NOMO-1 treated with dmso at 0.1 percent for 144 hours (cell line): ENCODE measurements around the gene ANKRD26.

Source experiments
- DNase-seq: peaks from one replicate; lab custom pipeline; 2025; ENCODE audit not compliant: unreplicated experiment; lab: John Stamatoyannopoulos, UW

Gene ANKRD26

GRCh38 chr10:27022048-27022447, 78.2 kb downstream of the ANKRD26 start:
- DNase-seq = no peak

- DNase-seq = no peak
Observed at GRCh38 chr10:27020243-27020642, 80.1 kb downstream of the ANKRD26 start.

DNA sequence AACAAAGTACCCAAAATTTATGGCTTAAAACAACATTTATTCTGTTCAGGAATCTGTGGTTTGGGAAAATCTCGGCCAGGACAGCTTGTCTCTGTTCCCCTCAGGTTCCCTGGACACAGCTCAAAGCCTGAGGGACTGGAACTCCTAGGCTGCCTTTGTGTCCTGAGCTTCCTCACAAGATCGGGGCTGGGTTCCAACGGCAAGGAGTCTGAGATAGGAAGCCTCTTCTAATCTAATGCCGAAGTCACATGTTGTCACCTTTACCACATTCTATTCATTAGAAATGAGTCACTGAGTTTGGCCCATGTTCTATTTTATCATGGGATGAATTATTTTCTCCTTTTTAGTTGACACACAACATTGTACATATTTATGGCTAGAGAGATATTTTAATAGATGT, 80.5 kb downstream of the ANKRD26 start:
- no peak for DNase-seq

- DNase-seq = no peak
Observed at GRCh38 chr10:26997610-26998009, 102.7 kb downstream of the ANKRD26 start.

GRCh38 chr10:26994743-26995142, 105.6 kb downstream of the ANKRD26 start:
- DNase-seq = no peak

DNA sequence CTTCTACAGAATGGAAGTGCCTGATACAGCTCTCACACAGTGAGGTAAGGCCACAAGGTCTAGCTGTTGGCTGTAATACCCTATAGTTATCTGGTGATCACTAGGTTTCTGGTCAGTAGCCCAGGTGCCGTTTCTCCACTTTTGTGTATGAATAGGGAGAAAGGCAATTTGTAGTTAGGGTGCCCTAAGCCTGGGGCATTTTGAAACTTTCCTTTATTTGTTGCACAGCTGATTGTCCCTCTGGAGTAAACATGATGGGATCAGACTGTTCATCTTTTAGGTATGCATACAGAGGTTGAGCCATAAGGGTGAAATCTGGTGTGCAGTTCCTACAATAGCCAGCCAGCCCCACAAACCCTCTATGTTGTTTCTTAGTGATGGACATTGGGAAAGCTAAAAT, 112.4 kb downstream of the ANKRD26 start:
- DNase-seq = no peak

DNA sequence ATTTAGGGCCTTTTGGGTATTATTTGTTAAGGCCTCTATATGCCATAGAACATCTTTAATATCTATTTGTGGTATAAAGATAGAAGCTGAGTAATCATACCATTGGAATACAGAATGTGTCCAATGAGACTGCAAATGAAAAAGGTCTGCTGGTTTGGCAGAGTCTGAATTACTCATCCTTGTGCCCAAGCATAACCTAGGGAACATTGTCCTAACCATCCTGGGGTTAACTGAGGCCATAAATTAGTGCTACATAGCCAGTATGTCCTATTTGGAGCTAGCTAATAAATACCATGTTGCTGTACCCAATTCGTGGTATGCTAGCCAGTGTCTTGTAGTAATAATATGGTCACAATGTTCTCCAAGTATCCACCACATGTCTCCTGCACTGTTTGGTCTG, 117.1 kb downstream of the ANKRD26 start:
- no peak for DNase-seq

GRCh38 chr10:26982058-26982457, 118.2 kb downstream of the ANKRD26 start:
- DNase-seq = no peak

DNA sequence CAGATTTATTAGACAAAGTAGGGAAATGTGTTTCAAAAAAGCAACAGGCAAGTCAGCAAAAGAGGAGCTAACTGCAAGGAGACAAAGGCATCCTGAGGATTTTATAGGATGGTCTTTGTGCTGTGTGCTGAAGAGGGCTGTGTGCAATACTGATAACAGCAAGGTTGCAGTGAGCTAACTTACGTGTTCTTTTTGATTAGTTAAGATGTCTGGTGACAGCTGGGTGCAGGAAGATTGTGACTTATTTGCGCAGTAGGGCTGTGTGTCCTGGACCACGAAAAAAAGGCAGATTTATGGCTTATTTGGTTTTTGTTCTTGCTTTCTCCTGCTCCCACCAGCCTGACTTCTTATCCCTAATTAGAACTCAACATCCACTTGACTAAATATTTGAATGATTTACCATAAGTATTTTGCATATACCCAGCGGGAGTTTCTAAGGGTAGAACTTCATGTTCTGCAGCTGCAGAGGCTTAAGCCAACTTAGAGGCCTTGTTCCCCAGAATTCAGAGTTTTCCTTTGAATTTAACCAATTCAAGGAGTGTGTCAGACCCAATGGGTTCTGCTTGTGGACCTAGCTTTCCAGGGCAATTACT, 119.0 kb downstream of the ANKRD26 start:
- DNase-seq = no peak

- DNase-seq = no peak
Observed at GRCh38 chr10:26978519-26978918, 121.8 kb downstream of the ANKRD26 start.

DNA sequence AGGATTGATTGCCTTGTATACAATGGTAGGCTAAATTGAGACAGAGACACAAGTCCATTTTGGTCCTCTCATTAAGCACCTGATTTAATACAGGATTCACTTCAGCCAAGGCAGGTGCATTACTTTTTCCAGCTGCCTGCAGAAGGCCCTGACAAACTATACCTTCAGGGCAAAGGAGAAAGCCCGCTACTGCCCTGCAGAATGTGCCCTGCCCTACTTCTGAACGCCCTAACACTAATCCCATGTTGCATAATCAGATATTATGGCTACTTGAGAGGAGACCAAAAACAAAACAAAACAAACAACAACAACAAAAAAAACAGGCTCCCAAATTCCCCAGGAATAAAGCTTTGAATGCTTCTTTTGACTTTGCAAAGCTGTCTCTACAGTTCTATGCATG, 122.7 kb downstream of the ANKRD26 start:
- no peak for DNase-seq

- DNase-seq = no peak
Observed at GRCh38 chr10:26970667-26971066, 129.6 kb downstream of the ANKRD26 start.

DNA sequence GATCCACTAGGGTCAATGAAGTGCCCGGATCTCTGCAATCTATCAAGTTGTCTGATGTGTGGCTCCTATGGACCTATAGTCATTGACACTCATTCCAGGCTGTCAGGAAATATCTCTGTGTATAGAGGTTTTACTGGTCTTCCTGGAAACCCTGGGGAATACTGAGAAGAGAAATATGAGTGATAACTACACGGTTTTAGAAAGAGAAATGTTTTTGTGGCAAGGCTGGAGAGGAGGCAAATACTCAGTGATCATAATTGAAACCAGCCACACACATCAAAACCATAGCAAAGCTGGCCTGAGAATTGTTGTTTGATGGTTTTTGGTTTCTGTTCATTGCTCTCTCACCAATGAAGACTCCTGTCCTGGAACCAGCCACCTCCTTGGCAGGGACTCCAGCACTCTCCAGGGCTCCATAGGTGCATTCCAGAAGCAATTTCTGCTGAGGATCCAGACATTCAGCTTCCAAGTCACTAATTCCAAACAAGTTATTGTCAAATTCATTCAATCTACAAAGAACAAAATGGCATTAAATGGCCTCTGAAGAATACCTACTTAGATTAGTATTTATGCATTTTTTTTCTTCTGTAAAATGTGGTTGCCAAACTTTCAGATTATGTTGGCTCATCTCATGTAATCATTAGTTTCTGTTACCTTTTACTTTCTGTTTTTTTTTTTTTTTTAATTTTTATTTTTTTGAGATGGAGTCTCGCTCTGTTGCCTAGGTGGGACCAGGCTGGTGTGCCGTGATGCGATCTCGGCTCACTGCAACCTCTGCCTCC, 131.0 kb downstream of the ANKRD26 start:
- DNase-seq = no peak

- no peak for DNase-seq
Observed at GRCh38 chr10:26962835-26963234, 137.5 kb downstream of the ANKRD26 start.

GRCh38 chr10:26960308-26960707, 140.0 kb downstream of the ANKRD26 start:
- no peak for DNase-seq

DNA sequence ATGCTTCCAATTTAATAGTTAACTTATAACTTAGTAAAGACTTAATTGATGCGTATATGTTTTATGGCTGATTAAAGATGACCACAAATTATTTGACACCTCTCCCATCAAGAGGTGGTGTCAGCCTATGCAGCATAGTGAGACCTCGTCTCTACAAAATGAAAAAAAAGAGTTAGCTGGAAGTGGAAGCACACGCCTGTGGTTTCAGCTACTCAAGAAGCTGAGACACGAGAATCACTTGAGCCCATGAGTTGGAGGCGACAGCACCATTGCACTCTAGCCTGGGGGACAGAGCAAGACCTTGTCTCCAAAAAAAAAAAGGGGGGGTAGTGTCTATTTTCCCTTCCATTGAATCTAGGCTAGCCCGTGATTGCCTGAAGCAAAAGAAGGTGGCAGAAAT, 140.5 kb downstream of the ANKRD26 start:
- DNase-seq = no peak
